GM12892 (cell line): ENCODE data around the gene MS4A1.

Experiments used
- POLR2A ChIP-seq: IDR thresholded peaks from 2 replicates; pipeline ENCODE4 v1.6.1; 2011; ENCODE audit warnings: low read depth, low read length, control low read depth
- TAF1 ChIP-seq: IDR thresholded peaks from 2 replicates; pipeline ENCODE4 v1.6.1; 2011; ENCODE audit warnings: low read depth, mild to moderate bottlenecking, control low read depth, low read length, borderline replicate concordance

DNA sequence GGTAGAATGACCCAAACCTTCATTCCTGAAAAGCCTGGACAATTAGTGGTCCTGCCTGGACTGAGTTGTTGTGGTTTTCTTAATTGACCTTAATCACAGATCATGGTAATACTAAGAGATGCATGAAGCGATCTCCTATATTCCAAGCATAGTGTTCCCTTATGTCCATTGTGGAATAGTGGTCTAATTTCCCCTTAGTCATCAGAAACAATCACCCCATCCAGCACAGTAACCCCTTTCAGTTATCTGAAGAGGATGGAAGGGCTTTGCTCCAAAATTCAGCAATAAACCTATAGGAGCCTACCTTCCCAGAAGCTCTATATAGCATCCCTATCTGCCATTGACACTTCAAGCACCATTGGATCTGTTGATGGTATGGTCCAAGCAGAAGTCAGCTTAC is 33.0 kb upstream of the MS4A1 start:
- no peak for TF ChIP-seq POLR2A
- TF ChIP-seq TAF1, result no peak
